Skeletal muscle satellite cell (primary cell): ENCODE measurements around the gene CNGA4.
"Not testable (repeated sequence)": the region's sequence is repeated elsewhere in the genome, so short reads cannot be mapped to it uniquely, and the experiment has no call there.

Source experiments
- H3K27me3 ChIP-seq: 2 replicates; pipeline ENCODE4 v1.7.0; 2013; ENCODE audit warnings: low read length; ENCODE audit not compliant: control insufficient read depth, insufficient read depth
- H3K36me3 ChIP-seq: 2 replicates; pipeline ENCODE4 v1.7.0; 2013; ENCODE audit warnings: mild to moderate bottlenecking, control low read depth, low read length; ENCODE audit not compliant: insufficient read depth
- H3K4me1 ChIP-seq: 2 replicates; pipeline ENCODE4 v1.7.0; 2013; ENCODE audit warnings: low read length; ENCODE audit not compliant: control insufficient read depth, insufficient read depth
- H3K4me2 ChIP-seq: 2 replicates; pipeline ENCODE4 v1.7.0; 2013; ENCODE audit warnings: mild to moderate bottlenecking, low read length
- H3K4me3 ChIP-seq: 2 replicates; pipeline ENCODE4 v1.7.0; 2013; ENCODE audit warnings: low read length
- H3K9ac ChIP-seq: 2 replicates; pipeline ENCODE4 v1.7.0; 2013; ENCODE audit warnings: mild to moderate bottlenecking, low read depth, low read length, moderate library complexity
- H3K9me3 ChIP-seq: replicated peaks from 2 replicates; pipeline ENCODE4 v1.7.0; 2013; ENCODE audit warnings: mild to moderate bottlenecking, control low read depth, low read length

CNGA4 gene

GRCh38 chr11:6248897-6249296 is 10.0 kb downstream of the CNGA4 start:
- not testable (repeated sequence) for H3K36me3 ChIP-seq, H3K4me3 ChIP-seq, H3K9me3 ChIP-seq, H3K4me1 ChIP-seq, H3K4me2 ChIP-seq, H3K9ac ChIP-seq
- H3K27me3 ChIP-seq, result peaks cover 18% of the 10 kb centered on the region

GRCh38 chr11:6249770-6250555 is 11.1 kb downstream of the CNGA4 start:
- Histone ChIP-seq H3K27me3 (peaks cover 13% of the 10 kb centered on the region), H3K36me3 (no peaks in the 10 kb centered on the region), H3K9me3 (no peaks in the 10 kb centered on the region), H3K9ac (no peak overlapping the region), H3K4me3 (no peak overlapping the region), H3K4me1 (peaks cover 6% of the 10 kb centered on the region), H3K4me2 (no peak overlapping the region)

GRCh38 chr11:6251120-6251733 is 12.3 kb downstream of the CNGA4 start:
- no peak overlapping the region for H3K4me3 ChIP-seq
- no peaks in the 10 kb centered on the region for H3K36me3 ChIP-seq
- H3K4me2 ChIP-seq, result no peak overlapping the region
- no peak overlapping the region for H3K9ac ChIP-seq
- peaks cover 19% of the 10 kb centered on the region for H3K27me3 ChIP-seq
- H3K9me3 ChIP-seq, result no peaks in the 10 kb centered on the region
- H3K4me1 ChIP-seq, result peaks cover 6% of the 10 kb centered on the region

GRCh38 chr11:6251990-6252473 is 13.1 kb downstream of the CNGA4 start:
- H3K36me3 ChIP-seq, result no peaks in the 10 kb centered on the region
- peaks cover 26% of the 10 kb centered on the region for H3K27me3 ChIP-seq
- no peaks in the 10 kb centered on the region for H3K9me3 ChIP-seq
- peaks cover 6% of the 10 kb centered on the region for H3K4me1 ChIP-seq
- H3K4me3 ChIP-seq, result no peak overlapping the region
- no peak overlapping the region for H3K4me2 ChIP-seq
- no peak overlapping the region for H3K9ac ChIP-seq

GRCh38 chr11:6253197-6253596 is 14.3 kb downstream of the CNGA4 start:
- Histone ChIP-seq H3K27me3 (peaks cover 33% of the 10 kb centered on the region), H3K4me3 (no peak overlapping the region), H3K9me3 (no peaks in the 10 kb centered on the region), H3K9ac (no peak overlapping the region), H3K36me3 (no peaks in the 10 kb centered on the region), H3K4me2 (no peak overlapping the region), H3K4me1 (peaks cover 6% of the 10 kb centered on the region)

GRCh38 chr11:6258141-6258540 is 19.3 kb downstream of the CNGA4 start:
- Histone ChIP-seq H3K4me1 (no peaks in the 10 kb centered on the region), H3K27me3 (peaks cover 78% of the 10 kb centered on the region), H3K4me2 (no peak overlapping the region), H3K4me3 (no peak overlapping the region), H3K9me3 (no peaks in the 10 kb centered on the region), H3K36me3 (no peaks in the 10 kb centered on the region), H3K9ac (no peak overlapping the region)

GRCh38 chr11:6258571-6259081 is 19.7 kb downstream of the CNGA4 start:
- no peaks in the 10 kb centered on the region for H3K36me3 ChIP-seq
- H3K27me3 ChIP-seq, result peaks cover 83% of the 10 kb centered on the region
- no peaks in the 10 kb centered on the region for H3K9me3 ChIP-seq
- H3K4me1 ChIP-seq, result no peaks in the 10 kb centered on the region
- no peak overlapping the region for H3K4me2 ChIP-seq
- H3K4me3 ChIP-seq, result no peak overlapping the region
- H3K9ac ChIP-seq, result no peak overlapping the region

- no peak overlapping the region for H3K4me2 ChIP-seq
- no peaks in the 10 kb centered on the region for H3K9me3 ChIP-seq
- H3K36me3 ChIP-seq, result no peaks in the 10 kb centered on the region
- H3K9ac ChIP-seq, result no peak overlapping the region
- H3K4me1 ChIP-seq, result no peaks in the 10 kb centered on the region
- H3K27me3 ChIP-seq, result peaks cover 92% of the 10 kb centered on the region
- H3K4me3 ChIP-seq, result no peak overlapping the region
These were observed 21.4 kb downstream of the CNGA4 start for GRCh38 chr11:6260207-6260726.

- no peaks in the 10 kb centered on the region for H3K4me1 ChIP-seq
- H3K9me3 ChIP-seq, result no peaks in the 10 kb centered on the region
- H3K36me3 ChIP-seq, result no peaks in the 10 kb centered on the region
- H3K4me2 ChIP-seq, result no peak overlapping the region
- no peak overlapping the region for H3K9ac ChIP-seq
- H3K4me3 ChIP-seq, result no peak overlapping the region
- H3K27me3 ChIP-seq, result peaks cover 73% of the 10 kb centered on the region
These were observed 24.8 kb downstream of the CNGA4 start for GRCh38 chr11:6263662-6264061.

- Histone ChIP-seq H3K36me3 (no peaks in the 10 kb centered on the region), H3K9ac (no peak overlapping the region), H3K4me2 (no peak overlapping the region), H3K27me3 (peaks cover 34% of the 10 kb centered on the region), H3K4me3 (no peak overlapping the region), H3K9me3 (no peaks in the 10 kb centered on the region), H3K4me1 (no peaks in the 10 kb centered on the region)
These were observed 29.9 kb downstream of the CNGA4 start for GRCh38 chr11:6268820-6269219.

- H3K27me3 ChIP-seq, result peaks cover 27% of the 10 kb centered on the region
- H3K4me1 ChIP-seq, result no peaks in the 10 kb centered on the region
- no peaks in the 10 kb centered on the region for H3K36me3 ChIP-seq
- no peak overlapping the region for H3K4me3 ChIP-seq
- H3K9me3 ChIP-seq, result no peaks in the 10 kb centered on the region
- no peak overlapping the region for H3K4me2 ChIP-seq
- no peak overlapping the region for H3K9ac ChIP-seq
These were observed 31.1 kb downstream of the CNGA4 start for GRCh38 chr11:6269994-6270393.
